Stimulated activated CD8-positive, alpha-beta memory T cell treated with anti-CD3 and anti-CD28 coated beads, Interleukin-7, amount 100 ng/mL, for 1 hour (primary cell): ENCODE results near the gene SP6.
A peak's percentile ranks its signal among the peaks of the same experiment; 100 is the strongest.

Experiments used
- DNase-seq, 2 donors: peaks; one replicate each; pipeline ENCODE4 v3.0.0-alpha.2; 2020; ENCODE audit warnings: low read depth in 2 of 2

Gene SP6

DNA sequence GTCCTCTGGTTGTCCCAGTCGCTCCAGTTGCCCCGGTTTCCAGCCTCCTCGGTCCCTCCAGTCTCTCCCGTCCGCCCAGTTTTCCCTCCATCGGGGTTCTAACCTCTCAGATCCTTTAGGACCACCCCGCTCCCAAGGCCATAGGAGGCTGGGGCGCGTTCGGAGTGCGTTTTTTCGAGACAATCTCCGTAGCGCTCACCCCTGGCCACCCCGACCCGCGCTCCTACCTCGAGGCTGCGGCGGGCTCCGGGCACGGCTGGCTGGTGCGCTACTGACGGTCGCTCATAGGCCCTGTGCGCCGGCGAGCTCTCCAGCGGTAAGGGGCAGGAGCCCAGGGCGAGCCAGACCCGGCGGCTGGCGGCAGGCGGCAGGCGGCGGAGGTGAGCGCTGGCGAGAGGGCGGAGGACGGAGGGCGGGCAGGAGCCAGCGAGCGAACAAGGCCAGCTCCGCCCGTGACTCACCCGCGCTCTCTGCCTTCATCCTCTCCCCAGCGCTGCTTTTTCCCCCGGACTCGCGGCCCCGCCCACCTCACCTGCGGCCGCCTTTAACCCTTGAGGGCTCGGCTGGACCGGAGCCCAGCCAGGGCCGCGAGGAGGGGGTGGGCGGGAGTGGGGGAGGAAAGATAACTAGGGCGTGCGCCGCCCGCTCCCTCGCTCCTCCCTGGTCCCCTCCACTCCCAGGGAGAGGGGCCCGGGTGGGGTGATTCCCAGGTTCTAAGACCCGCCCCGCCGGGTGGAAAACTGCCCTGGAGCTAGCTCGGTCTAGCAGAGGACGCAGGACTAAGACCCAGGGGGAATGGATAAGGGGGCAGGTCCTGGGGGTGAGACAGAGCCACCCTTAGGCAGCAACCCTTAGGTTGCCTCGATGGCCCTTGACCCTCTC lies at the start of gene SP6:
TSS of gene SP6 (minus strand) at position 472 of the 882 bp plus-strand sequence. CDS start 2,734 bp downstream, outside the sequence.
- DNase-seq: peak; percentile 34 to 37

DNA sequence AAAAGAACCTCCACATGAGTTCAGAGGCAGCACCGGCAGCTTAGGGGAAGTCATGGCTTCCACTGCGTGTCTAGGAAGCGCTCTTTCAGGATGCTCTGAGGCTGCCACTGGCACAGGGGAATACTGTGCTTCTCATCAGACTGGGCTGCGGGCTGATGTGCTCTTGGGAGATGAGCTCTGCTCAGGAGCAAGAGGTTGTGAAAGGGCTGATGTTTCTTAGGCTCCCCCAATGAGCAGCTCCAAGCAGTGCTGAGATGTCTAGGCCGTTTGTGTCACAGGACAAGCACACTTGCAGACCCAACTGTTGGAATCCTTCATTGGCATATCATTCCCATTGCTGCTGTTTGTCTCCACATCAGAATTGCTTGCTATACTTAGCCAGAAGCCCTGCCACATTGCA lies 48.7 kb upstream of the SP6 start:
- no peak for DNase-seq

DNA sequence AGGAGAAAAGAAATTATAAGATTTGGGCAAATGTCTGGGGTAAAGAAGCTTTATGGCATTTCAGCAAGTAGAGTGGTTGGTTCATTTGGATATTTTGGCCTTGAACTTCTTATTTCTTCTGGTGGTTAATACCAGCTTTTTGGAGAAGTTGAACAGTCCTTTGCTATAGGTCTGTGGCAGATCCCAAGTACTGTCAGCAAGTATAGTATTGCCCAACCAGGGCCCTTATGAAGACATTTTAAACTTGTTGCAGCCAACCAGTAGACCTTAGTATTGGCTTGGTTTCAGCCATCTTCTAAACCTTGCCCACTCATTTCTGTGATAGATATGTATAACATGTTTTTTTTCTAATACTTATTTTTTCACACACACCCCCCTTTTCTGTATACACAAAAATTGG lies 47.3 kb upstream of the SP6 start:
- DNase-seq: no peak

DNA sequence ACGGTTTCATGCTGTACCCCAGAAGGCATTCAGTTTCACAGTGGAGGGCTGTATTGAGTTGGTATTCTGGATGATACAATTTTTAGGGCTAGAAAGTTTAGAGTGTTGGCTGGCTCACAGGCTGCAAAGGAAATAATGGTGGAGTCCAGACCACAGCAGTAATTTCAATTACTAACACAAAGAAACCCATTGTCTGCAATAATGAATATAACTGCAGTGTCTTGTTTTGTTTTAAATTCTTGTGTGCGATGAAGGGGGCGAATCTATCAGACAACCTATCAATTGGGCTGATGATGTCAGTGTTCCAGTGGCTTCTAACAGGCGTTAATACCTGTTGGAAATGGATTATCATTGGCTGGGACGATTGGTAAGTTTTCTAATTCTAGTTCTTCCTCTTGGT lies 46.6 kb upstream of the SP6 start:
- DNase-seq: no peak

DNA sequence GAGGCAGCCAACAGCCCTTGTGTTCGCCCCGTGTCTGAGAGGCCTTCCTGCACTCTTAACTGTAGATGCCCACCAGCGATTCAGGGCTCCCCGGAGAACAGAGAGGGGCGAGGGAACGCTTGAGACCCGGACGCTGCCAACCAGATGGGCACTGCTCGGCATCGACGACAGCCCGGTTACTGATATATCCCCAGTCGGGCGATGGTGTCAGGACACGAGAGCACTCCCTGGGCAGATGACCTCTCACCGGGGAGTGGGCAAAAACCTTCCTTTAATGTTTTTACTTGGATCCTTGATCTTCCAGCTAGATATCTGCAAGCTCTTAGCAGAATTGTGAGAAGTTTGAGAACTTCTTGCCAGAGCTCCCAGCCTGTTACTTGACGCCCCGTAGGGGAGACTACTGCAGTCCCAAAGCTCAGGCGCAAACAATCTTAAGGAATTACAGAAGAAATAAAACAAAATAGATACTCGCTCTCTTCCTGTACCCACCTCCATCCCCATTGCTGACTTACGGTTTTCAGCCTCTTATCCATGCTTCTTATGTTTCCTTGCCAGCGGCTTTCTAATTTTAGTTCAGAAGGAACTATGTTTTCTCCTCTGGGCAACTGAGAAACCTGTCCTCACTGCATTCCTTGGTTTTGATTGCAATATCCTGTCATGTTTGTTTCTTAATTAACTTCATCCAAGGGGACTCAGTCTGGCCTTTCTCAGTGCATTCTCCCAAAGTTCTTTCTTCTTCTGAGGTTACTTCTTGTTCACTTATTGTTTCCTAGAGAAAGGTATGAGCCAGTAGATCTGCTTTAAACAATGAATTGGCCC lies 45.9 kb upstream of the SP6 start:
- DNase-seq: no peak

DNA sequence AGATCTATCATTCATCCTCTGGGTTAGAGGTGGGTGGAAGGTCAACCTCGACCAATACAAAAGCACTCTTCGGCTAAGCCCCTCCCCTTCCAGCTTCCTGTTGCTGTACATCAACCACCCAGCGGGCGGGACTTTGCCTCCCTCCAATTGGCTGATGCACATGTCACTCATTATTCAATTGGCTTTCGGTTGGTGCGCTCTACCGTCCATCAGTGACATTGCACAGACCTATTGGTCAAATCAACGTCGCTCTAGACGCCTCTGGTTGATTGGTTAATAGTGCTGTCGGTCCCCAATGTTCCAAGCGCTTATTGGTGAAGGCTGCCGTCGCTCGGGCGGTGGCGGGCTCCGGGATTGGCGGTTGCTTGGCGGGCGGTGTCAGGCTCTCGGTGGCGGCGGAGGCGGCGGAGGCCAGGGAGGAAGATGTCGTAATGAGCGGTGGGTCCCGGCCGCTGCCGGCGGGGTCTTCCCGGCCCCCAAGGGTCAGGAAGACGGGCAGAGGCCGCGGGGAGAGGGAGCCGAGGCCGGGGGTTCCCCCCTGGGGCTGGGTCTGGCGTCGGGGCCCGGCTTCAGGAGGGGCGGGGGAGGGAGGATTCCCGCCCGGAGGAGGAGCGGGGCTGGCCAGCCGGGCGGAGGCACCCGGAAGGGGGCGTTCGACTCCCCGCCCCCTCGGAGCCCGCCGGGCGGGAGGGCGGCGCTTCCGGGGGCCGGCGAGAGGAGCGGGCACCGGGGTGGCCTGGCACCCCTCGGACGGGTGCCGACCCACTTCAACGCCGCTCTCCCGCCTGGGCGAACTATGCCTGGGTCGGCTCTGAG lies 45.1 kb upstream of the SP6 start, which contains the start of gene SP2:
TSS of gene SP2 (plus strand) at position 381 of the 816 bp plus-strand sequence. CDS start at position 432, 51 bp downstream.
- DNase-seq: peak; percentile 99

DNA sequence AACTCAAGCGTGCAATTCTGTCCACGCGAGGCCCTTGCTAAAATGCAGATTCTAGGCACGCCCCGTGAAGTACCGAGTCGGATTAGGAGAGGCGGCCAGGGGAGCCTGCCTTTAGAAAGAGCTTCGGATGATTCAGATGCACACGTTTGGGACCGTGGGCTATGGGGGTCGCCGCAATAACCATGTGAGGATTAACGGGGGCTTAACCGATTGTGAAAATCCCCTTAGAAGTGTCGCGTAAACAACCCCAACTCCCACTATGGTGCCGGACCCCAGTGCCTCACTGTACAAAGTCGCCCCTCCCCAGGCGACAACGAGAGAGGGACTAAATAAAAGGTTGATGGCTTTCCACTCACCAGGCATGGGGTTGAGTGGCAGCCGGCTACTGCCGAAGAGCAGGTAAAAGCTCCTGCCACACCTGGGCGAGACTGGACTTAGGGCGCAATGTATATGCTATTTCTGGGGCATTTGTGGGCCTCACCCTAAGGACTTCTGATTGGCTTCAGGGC lies 44.4 kb upstream of the SP6 start:
- no peak for DNase-seq

DNA sequence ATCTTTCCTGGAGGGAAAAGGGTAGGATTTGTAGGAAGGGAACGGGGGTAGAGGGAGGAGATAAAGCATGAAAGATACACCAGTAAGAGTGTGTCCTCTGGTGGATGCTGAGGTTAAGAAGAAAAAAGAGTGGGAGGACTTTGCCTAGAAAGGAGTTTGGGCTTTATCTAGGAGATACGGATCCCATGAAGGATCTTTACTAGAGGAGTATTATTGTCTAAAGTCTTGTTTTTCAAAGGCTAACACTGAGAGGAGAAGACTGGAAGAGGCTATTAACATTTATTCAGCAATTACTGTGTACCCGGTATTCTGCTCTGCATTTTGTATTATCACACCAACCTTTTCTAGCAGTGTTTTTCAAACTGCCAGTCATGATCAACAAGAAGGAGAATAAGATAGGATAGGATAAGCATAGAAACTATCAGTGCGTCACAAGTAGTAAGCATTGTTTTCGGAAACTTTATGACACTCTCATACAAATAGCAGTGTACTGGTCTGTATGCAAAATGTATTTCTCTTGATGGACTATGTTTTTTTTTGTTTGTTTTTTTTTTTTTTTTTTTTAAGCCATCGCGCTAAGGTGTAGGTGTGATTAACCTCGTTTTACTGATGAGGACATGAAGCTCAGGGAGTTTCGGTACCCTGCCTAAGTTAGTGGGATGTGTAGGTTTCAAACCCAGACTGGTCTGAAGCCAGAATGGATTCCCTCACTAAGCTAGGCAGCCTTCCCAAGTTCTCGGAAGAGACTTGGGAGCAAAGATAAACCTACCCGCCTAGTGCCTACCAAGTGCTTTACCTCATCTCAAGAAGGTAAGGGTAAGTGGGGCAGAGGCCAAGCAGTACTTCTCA lies 43.8 kb upstream of the SP6 start:
- DNase-seq: no peak

DNA sequence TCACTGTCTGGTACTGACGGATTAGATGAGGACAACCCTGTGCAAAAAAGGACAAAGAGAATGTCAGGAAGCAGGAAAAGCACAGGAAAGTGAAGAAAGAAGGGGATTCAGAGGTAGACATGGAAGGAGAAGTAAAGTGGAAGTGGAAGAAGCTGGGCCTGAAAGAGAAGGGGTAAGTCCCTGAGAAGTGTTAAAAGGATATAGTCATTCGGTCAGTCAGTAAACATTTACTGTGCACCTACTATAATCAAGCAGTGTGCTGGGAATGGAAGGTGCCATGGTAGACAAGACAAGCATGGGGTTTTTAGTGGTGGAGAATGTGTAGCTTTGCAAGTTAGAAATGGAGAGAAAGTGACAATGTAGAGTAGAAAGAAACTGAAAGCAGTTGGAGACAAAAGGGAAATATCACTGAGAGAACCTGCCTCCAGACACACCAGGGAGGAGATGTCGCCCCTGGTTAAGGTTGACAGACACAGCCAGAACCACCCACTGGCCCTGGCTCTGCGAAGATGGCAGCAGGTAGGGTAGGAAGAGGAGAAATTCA lies 40.7 kb upstream of the SP6 start:
- no peak for DNase-seq

DNA sequence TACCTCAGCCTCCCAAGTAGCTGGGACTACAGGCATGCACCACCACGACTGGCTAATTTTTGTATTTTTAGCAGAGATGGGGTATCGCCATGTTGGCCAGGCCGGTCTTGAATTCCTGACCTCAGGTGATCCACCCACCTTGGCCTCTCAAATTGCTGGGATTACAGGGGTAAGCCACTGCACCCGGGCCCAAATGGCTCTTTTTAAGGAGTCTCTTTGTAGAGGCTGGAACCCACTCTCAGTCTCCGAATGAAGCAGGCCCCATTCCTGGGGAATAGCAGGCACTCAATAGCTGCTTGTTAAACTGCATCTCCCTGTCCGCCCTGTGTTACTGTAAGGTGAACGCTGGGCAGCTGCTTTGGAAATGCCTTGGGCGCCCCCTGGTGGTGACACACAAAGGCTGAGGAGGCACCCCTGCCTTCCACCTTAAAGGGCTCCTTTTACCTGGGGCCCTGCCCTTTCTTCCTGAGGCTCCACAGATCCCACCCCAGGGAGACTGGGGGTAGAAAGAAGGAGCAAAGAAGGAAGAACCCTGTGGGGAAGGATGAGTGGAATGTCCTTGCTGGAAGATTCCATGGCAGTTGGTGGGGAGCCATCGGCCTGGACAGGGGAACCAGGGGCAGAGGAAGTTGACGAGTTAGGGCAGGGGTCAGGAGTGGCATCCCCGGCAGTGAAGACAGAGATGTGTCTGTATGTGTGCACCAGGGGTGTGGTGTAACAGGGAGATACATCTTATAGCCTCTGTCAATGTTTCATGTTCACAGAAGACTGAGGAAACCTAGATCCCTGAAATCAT lies 39.0 kb upstream of the SP6 start:
- peak; percentile 81 to 92 for DNase-seq

DNA sequence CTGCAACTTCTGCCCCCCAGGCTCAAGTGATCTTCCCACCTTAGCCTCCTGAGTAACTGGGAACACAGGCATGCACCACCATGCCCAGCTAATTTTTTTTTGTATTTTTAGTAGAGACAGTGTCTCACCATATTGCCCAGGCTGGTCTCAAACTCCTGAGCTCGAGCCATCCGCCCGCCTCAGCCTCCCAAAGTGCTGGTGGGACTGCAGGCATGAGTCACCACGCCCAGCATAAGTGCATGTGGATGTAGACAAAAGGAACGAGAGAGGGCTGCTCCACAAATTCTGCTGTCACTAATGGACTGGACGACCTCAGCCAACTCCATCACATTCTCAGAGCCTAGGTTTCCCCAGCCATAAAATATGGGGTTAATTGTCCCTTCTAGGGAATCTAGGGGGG lies 37.3 kb upstream of the SP6 start:
- no peak for DNase-seq

DNA sequence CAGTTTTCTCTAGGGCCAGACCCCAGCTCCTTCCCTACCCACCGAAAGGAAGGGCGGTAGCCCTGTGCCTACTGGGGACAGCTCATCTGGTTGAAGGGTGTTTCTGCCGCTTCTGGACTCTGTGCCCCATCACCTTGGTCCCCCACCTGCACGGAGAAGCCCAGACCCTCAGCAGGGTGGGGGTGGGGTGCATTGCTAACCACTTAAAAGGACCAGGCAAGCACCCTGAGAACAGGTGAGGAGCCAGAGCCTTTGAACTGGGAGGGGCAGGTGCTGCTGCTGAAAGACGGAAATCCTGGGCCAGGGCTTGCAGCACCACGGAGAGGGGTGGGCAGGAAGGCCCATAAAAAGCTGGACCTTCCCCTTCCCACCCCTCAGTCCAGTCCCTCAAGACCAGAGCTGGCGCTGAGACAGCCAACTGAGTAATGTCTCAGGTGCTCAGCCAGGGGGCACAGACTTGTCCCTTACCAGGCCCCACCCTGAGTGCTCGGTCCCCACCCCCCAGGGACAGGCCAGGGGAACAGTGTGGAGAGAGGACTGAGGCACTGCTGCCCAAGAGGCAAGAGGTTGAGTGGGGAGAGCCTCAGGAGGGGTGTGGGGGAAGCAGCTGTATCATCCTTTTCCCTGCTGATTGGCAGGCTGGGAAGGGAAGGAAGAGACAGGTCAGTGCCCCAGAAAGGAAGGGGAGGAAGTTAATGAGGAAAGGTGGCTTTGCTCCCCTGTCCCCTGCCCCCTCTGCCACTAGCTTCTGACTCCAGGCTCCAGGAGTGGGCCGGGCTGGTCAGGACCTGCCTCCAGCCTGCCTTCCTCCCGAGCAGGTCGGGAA lies 34.2 kb upstream of the SP6 start:
- no peak for DNase-seq

DNA sequence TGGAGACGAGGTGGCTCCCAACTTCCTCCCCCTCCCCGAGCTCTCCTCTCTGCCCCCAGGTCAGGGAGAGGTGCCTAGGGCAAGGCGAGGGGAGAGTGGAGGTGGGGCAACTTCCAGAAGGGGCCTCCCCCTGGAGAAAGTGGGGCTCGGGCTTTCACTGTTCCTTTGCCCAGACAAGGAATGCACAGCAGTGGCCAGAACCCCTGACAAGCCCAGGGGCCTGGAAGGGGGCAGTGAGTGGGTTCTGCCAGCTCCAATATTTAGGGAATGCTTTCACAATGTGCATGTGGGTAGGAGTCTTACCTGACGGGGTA lies 33.4 kb upstream of the SP6 start:
- DNase-seq: no peak

DNA sequence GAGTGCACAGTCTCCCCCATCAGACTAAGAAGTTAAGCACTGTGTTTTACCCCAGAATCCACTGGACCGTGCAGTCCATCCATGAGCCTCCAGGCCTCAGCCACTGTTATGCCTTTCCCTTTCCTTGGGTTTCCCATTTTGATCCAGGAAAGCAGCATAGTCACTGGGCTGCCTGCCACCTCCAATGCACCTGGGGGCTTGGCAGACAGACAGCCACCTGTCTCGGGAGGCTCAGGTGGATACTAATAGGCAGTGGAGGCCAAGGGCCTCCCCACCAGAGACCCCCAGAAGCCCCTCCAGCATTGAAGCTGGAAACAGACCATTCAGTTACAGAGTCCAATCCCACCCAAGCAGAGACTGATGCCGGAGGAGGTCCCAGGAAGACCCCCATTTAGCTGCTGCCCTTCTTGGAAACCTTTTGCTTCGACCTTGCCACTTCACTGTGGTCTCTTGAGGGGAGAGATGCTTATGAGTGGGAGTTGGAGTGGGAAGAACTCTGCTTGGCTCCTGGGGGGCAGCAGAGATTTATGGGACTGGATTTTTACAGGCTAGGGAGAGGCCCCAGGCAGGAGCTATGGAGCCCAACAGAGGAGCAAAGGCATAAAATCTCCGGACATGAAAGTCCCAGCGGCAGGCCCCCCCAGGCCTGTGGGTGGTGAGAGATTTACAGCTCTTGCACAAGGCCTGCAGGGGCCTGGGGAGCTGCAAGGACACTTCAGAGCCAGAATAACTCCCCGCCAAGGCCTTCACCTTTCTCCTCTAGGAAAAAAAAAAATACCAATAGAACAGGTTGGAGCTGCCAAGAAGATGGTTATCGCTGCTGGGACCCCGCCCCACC lies 32.8 kb upstream of the SP6 start:
- no peak for DNase-seq

DNA sequence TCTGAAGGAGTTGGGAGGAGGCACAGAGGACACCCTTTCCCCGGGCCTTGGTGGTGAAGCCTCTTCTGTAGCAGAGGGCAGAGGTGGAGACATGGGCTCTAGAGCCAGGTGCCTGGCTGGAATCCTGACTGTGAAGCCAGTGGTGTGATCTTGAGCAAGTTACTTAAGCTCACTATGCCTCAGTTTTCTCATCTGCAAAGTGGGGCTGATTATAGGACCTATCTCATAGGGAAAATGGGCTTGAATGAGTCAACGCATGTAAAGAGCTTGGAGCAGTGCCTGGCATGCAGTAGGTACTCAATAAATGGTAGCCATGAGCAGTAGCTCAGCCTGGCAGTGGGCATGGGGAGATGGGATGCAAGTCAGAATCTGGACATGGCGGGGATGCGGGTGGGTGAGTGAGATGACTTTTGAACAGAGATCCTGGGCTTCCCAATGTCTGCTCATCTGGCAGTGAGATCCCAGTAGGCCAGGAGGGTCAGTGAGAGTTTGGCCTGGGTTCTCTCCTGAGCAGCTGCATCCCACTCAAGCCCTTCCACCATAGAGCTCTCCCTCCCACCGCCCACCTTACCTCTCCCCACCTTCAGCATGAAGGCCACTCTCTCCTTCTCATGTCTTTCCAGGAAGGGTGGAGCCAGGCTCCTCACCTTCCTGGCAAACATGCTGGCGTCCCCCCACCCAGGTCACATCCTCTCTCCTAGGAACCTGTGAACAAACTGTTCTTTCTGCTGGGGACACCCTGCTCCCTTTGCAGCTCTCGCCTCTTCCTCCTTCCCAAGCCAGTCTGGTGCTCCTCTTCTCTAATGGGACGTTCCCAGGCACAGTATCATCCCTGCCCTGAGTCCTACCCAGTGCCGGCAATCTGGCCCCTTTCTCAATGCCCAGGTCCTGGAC lies 32.0 kb upstream of the SP6 start:
- DNase-seq: no peak

DNA sequence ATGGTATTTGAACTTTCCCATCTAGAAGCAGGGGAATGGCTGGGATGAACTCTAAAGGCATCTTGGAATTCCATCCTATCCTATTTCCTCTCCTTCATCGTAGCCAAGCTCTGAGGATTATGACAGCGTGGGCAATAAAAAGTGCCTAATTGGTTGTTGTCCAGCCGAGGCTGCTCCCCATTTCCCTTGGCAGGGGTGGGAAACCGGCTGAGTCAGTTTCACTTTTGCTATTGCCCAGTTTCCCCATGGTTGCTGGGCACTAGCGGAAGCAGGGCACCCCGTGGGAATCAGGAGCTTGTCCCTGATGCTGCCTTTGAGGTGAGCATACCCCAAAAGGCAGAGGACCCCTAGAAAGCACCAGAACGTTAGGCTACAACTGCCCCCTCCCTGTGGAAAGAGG lies 31.3 kb upstream of the SP6 start:
- DNase-seq: no peak
